Esophagus (tissue), 2 donors: ENCODE data around the gene RRP1B. TPM values are rescaled to one million over a fixed set of nuclear protein-coding genes. Genes with fewer than 3 reads are reported as not detected.
"Not testable (repeated sequence)": the region's sequence is repeated elsewhere in the genome, so short reads cannot be mapped to it uniquely, and the experiment has no call there.

Experiments
- H3K27ac ChIP-seq, 2 donors: one replicate each; pipeline ENCODE4 v1.5.1; 2013; ENCODE audit warnings: low read depth in 2 of 2, mild to moderate bottlenecking in 2 of 2, inconsistent platforms in 1 of 2, low read length in 1 of 2, moderate library complexity in 1 of 2
- H3K27me3 ChIP-seq, 2 donors: one replicate each; pipeline ENCODE4 v1.6.1; 2013; ENCODE audit warnings: low read length in 2 of 2, control low read depth in 1 of 2, mild to moderate bottlenecking in 1 of 2; ENCODE audit not compliant: insufficient read depth in 2 of 2, control insufficient read depth in 1 of 2
- H3K36me3 ChIP-seq, 2 donors: one replicate each; pipeline ENCODE4 v1.6.1; 2013; ENCODE audit warnings: low read length in 1 of 2; ENCODE audit not compliant: control insufficient read depth in 2 of 2, insufficient read depth in 2 of 2
- H3K4me1 ChIP-seq, 2 donors: one replicate each; pipeline ENCODE4 v1.6.1; 2013; ENCODE audit warnings: low read length in 1 of 2; ENCODE audit not compliant: control insufficient read depth in 2 of 2, insufficient read depth in 2 of 2
- H3K4me3 ChIP-seq, 2 donors: one replicate each; pipeline ENCODE4 v1.5.1; 2013; ENCODE audit warnings: low read length in 2 of 2, mild to moderate bottlenecking in 2 of 2, low read depth in 1 of 2, moderate library complexity in 1 of 2
- H3K9me3 ChIP-seq, 2 donors: one replicate each; pipeline ENCODE4 v1.6.1; 2013; ENCODE audit warnings: mild to moderate bottlenecking in 2 of 2, low read depth in 1 of 2, low read length in 1 of 2, moderate library complexity in 1 of 2; ENCODE audit not compliant: control insufficient read depth in 2 of 2, insufficient read depth in 1 of 2
- WGBS, 2 donors: extraction: QIAGEN DNeasy Blood & Tissue Kit; methylation state at CpG; one replicate each; pipeline ENCODE4 v1.1.7; 2013; 5-methylcytosine and 5-hydroxymethylcytosine counted together
- polyA plus RNA-seq, 2 donors: library from polyadenylated mRNA; stranded (reverse); fragments of 200-250 nt; gene quantifications; one replicate each; pipeline ENCODE4 v1.2.3, GENCODE V29; 2013
- donor health status: healthy with polysubstance abuse.
- donor health status: Bipolar disorder and iron deficiency.

Gene RRP1B
- polyA plus RNA-seq, 2 donors, result 5.6 to 6.6 TPM

DNA sequence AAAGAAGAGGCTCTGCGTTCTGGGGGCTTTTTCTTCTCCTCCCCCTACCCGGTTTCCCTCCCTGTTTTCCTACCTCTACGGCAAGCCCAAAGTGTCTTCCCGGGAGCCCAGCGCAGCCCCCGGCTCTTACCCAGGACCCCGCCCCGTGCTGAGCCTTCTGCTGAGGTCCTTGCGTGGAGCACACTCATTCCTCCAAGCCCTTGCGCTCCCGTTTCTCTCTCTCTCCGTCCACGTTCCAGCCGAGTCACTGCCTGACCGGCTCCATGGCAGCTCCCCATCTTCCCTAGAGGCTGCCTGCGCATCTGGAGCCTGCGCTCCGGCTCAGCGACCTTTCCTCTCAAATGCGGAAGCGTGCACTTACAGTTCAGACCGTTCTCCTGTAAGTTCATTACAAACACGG is 34.6 kb downstream of the RRP1B start:
- Histone ChIP-seq H3K4me1 (no peaks in the 10 kb centered on the region), H3K36me3 (peaks cover 19 to 36% of the 10 kb centered on the region in 2 donors), H3K4me3 (no peak overlapping the region), H3K27ac (no peak overlapping the region), H3K27me3 (no peaks in the 10 kb centered on the region), H3K9me3 (no peaks in the 10 kb centered on the region)
- 94 to 95% methylated on average over 23 of the region's 23 CpGs for WGBS, 2 donors

GRCh38 chr21:43694437-43695079 is 35.2 kb downstream of the RRP1B start:
- no peaks in the 10 kb centered on the region for H3K4me1 ChIP-seq
- H3K4me3 ChIP-seq, result no peak overlapping the region
- H3K36me3 ChIP-seq, result peaks cover 19 to 30% of the 10 kb centered on the region in 2 donors
- 92% methylated on average over 27 of the region's 27 CpGs for WGBS, 2 donors
- no peaks in the 10 kb centered on the region for H3K27me3 ChIP-seq
- no peak overlapping the region for H3K27ac ChIP-seq
- no peaks in the 10 kb centered on the region for H3K9me3 ChIP-seq

DNA sequence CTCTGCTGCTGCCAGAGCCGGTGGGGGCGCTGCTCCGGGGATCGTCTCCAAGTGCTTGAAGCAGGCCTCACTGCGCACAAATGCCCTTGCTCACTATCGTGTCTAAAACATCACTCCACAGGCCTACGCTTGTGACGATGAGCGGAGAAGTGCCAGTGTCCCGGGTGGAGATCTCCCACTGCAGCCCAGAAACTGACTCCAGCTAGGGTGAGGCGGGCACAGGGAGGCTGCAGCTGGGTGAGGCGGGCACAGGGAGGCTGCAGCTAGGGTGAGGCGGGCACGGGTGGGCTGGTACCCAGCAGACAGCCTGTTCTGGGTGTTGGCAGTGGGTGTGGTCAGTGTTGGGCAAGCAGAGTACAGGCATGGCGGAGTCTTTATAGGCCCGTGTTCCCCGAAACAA is 36.9 kb downstream of the RRP1B start:
- peaks cover 13 to 15% of the 10 kb centered on the region in 2 donors for H3K36me3 ChIP-seq

DNA sequence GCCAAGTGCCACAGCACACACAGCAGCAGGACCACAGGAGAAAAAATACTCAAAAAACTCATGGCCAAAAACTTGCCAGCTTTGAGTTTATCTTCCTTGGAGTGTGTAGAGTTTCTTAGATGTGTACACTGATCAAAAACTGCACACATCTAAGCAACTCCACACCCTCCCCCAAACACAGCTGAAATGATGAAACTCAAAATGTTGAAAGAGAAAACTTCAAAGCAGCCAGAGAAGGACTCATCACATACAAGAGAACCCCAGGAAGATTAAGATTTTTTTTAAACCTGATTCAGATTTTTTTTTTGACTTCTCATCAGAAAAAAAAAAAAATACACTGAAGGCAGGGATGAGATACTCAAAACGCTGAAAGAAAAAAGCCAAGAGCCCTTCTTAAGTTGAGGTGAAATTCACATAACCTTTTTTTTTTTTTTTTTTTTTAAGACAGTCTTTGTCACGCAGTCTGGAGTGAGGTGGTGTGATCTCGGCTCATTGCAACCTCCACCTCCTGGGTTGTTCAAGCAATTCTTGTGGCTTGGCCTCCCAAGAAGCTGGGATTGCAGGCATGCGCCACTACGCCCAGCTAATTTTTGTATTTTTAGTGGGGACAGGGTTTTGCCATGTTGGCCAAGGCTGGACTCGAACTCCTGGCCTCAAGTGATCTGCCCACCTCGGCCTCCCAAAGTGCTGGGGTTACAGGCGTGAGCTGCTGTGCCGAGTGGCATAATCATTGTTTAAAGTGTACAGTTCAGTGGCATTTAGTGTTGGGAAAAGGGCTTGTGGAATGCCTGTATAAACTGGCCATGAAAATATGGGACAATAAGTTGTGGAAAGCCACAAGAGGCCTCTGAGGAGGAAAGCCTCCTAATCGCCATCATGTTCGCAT is 38.6 kb downstream of the RRP1B start:
- Histone ChIP-seq H3K27ac (no peak overlapping the region), H3K36me3 (peaks cover 9 to 11% of the 10 kb centered on the region in 2 donors), H3K4me1 (peaks cover 2 to 7% of the 10 kb centered on the region in 2 donors), H3K27me3 (no peaks in the 10 kb centered on the region), H3K9me3 (no peaks in the 10 kb centered on the region), H3K4me3 (no peak overlapping the region)
- WGBS, 2 donors, result 84 to 87% methylated on average over 11 of the region's 11 CpGs

More for the DNA sequence above, 36.9 kb downstream of the RRP1B start:
- 89 to 91% methylated on average over 17 of the region's 17 CpGs for WGBS, 2 donors
- Histone ChIP-seq H3K27me3 (no peaks in the 10 kb centered on the region), H3K9me3 (no peaks in the 10 kb centered on the region), H3K4me1 (peaks cover 2 to 3% of the 10 kb centered on the region in 2 donors), H3K27ac (no peak overlapping the region), H3K4me3 (no peak overlapping the region)

GRCh38 chr21:43699492-43699777 is 40.1 kb downstream of the RRP1B start:
- WGBS, 2 donors, result 80 to 97% methylated on average over 5 of the region's 5 CpGs
- not testable (repeated sequence) for H3K27me3 ChIP-seq, H3K27ac ChIP-seq, H3K4me3 ChIP-seq, H3K9me3 ChIP-seq, H3K36me3 ChIP-seq
- peaks cover 2 to 10% of the 10 kb centered on the region in 2 donors for H3K4me1 ChIP-seq

GRCh38 chr21:43699933-43700599 is 40.7 kb downstream of the RRP1B start:
- H3K27me3 ChIP-seq, result no peaks in the 10 kb centered on the region
- peaks cover 2 to 10% of the 10 kb centered on the region in 2 donors for H3K4me1 ChIP-seq
- H3K4me3 ChIP-seq, result no peak overlapping the region
- no peaks in the 10 kb centered on the region for H3K9me3 ChIP-seq
- H3K27ac ChIP-seq, result no peak overlapping the region
- WGBS, 2 donors, result 77% methylated on average over 13 of the region's 13 CpGs
- H3K36me3 ChIP-seq, result no peaks in the 10 kb centered on the region

DNA sequence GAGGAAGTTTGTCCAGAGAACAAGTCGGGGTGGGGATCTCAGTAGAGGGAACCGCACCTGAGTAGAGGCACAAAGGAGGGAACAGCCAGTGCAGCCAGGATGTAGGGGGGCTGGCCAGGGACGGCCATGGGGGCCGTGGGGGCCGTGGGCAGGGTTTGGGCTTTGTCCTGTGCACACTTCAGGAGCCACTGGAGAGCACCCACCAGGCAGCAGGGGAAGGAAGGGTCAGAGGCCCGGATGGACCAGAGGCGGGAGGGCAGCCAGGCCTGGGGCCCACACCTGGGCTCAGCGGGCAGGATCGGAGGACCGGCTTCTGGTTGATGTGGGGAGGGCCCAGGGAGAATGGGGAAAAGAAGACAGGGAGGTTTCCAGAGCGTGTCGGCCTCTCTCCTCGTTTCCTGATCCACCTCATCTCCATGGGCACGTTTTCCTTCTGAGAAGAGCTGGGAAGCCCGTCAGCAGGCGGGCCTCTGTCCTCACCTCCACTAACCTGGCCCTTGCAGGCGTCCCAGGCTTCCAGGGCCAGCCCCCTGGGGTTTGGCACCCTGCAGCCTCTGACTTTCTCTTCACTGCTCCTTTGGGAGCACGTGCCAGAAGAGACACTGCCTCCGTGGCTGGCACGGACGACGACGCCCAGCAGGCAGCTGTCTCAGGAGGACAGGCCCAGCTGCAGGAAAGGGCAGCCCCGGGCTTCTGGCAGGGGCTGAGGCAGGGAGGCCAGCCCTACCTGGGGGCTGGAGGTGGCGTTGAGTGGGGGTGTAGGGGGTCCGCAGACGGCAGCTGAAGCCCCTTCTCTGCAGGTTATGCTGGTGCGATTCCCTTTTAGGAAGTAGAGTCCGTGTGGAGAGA is 42.8 kb downstream of the RRP1B start:
- H3K27me3 ChIP-seq, result no peaks in the 10 kb centered on the region
- WGBS, 2 donors, result 62 to 65% methylated on average over 29 of the region's 29 CpGs
- peaks cover 2 to 10% of the 10 kb centered on the region in 2 donors for H3K4me1 ChIP-seq
- H3K9me3 ChIP-seq, result no peaks in the 10 kb centered on the region
- no peaks in the 10 kb centered on the region for H3K36me3 ChIP-seq
- H3K27ac ChIP-seq, result no peak overlapping the region
- no peak overlapping the region for H3K4me3 ChIP-seq

DNA sequence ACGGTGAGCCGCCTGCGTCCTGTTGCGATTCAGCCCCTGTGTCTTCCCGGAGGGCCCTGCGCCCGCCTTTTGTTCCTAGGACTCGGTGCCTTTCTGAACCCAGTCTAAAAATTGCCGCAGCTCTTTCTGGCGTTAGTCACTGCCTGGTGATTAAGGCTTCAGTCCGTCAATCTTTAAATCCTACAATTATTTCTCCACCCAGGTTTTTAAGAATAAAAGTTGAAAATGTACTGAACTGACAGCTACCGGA is 43.4 kb downstream of the RRP1B start:
- peaks cover 2 to 10% of the 10 kb centered on the region in 2 donors for H3K4me1 ChIP-seq
- no peak overlapping the region for H3K27ac ChIP-seq
- peak overlapping the region in 1 of 2 donors; percentile 2 for H3K4me3 ChIP-seq
- H3K27me3 ChIP-seq, result no peaks in the 10 kb centered on the region
- H3K9me3 ChIP-seq, result no peaks in the 10 kb centered on the region
- H3K36me3 ChIP-seq, result no peaks in the 10 kb centered on the region
- 42 to 50% methylated on average over 12 of the region's 12 CpGs for WGBS, 2 donors
